ENCODE results near the gene USP31. TPM values are rescaled to one million over a fixed set of nuclear protein-coding genes. Genes with fewer than 3 reads are reported as not detected.

USP31 gene
- total RNA-seq, 1 experiment from 2014 or later: 6.5 TPM

DNA sequence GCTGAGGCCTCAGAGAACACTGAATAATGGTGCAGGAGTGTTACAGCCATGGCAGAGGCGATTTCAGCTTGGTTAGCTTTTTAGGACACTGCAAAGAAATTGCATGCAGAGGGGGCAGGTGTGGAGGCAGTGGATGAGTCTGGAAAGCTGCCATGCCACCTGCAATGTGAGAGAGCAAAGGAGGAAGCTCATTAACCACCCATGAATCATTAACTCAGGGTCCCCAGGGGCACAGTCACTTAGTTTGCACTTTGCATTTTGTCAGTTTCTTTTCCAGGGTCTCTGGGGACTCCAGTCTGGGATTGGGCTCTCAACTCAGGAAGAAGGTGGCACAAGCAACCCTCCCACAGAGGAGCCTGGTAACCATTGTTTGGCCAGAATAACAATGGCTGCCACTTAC lies 132.9 kb downstream of the USP31 start:
- no peak for DNase-seq (ENCODE audit: low read depth)

DNA sequence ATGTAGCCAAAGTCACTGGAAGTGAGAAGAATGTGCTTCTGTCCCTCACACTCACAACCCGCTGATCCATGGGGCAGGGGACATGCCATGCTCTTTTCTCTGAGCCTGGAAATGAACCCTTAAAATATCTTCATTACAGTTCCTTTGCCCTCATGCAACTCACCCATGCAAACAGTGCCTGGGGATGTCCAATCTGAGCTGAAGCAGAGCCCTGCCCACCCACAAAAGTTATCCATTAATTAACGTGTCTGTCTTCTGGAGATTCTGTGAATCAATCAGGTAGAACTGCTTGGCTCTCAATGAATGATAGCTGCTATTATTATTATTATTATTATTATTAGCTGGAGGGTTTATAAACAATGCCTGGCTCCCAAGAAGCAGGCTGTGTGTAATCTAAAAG lies 133.7 kb downstream of the USP31 start:
- no peak for DNase-seq (ENCODE audit: low read depth)

- DNase-seq (ENCODE audit: low read depth): no peak
Observed at GRCh38 chr16:23014592-23014991, 134.7 kb downstream of the USP31 start.

Other genes with a start within 250 kb of the USP31 start
- gene SCNN1G, start 33.3 kb upstream of the USP31 start, total RNA-seq (2014; rRNA removed; shearing (Covaris generic)): not detected in 2 replicates
- gene SCNN1B, start 152.8 kb upstream of the USP31 start, total RNA-seq (2014; rRNA removed; shearing (Covaris generic)): not detected in 2 replicates